Adrenal gland (tissue), 12 donors: ENCODE data around the gene TUBA3D. TPM values are rescaled to one million over a fixed set of nuclear protein-coding genes. Genes with fewer than 3 reads are reported as not detected.
"Not testable (repeated sequence)": the region's sequence is repeated elsewhere in the genome, so short reads cannot be mapped to it uniquely, and the experiment has no call there.

Experiments
- DNase-seq, 7 donors: peaks; one replicate each; pipeline ENCODE4 v3.0.0-alpha.2; 2019 to 2020
- H3K27ac ChIP-seq, 5 donors: fragments of 200-600 bp; sonication (generic) in 4 of 5; 1 replicate in 3 of 5; 2 replicates in 2 of 5; pipeline versions ENCODE4 v1.5.1 to v1.8.0; 2016 to 2020; ENCODE audit warnings: mild to moderate bottlenecking in 1 of 5
- H3K27me3 ChIP-seq: fragments of 200-600 bp; 2 replicates; pipeline ENCODE4 v1.8.0; 2021
- H3K36me3 ChIP-seq, 2 donors: fragments of 200-600 bp; replicated peaks in 1 of 2; 1 replicate in 1 of 2; 2 replicates in 1 of 2; pipeline versions ENCODE4 v1.5.1 to v1.8.0; 2018 to 2022
- H3K4me1 ChIP-seq, 2 donors: fragments of 200-600 bp; replicated peaks in 1 of 2; 1 replicate in 1 of 2; 2 replicates in 1 of 2; pipeline versions ENCODE4 v1.5.1 to v1.8.0; 2018 to 2021
- H3K4me3 ChIP-seq, 4 donors: fragments of 200-600 bp; sonication (generic) in 3 of 4; one replicate each; pipeline ENCODE4 v1.5.1; 2016 to 2018
- H3K9me3 ChIP-seq, 3 donors: fragments of 200-600 bp; sonication (generic) in 1 of 3; replicated peaks in 1 of 3; 1 replicate in 2 of 3; 2 replicates in 1 of 3; pipeline versions ENCODE4 v1.5.1 to v1.8.0; 2016 to 2021
- WGBS, 4 donors: extraction: QIAGEN DNeasy Blood & Tissue Kit in 2 of 4; methylation state at CpG; one replicate each; pipeline versions ENCODE4 v1.1.5 to v1.1.7; 2013 to 2017; 5-methylcytosine and 5-hydroxymethylcytosine counted together
- intact Hi-C, 2 donors: fragments of 100-400 bp; cut with DNase I; formaldehyde crosslinking; loops; one replicate each; pipeline versions ENCODE4 v1.14.1 to v1.15.0; 2022 to 2023
- microRNA-seq, 3 donors: library from miRNA; unstranded; fragments of <30 nt; microRNA quantifications; one replicate each; pipeline ENCODE4, GENCODE V29; 2017 to 2020
- polyA plus RNA-seq, 3 donors: library from polyadenylated mRNA; stranded (reverse); fragments of 200-250 nt in 2 of 3; fragments of 350-450 nt in 1 of 3; fragmentation: Illumina TruSeq in 1 of 3; extraction: RNeasy Lipid Tissue Mini Kit (QIAGEN cat#74804) in 1 of 3; gene quantifications; one replicate each; pipeline ENCODE4 v1.2.3, GENCODE V29; 2013 to 2014
- total RNA-seq, 9 donors: library from RNA; depleted of rRNA in 4 of 9; stranded (reverse); fragments of >200 nt in 4 of 9; fragments of 120-200 nt in 1 of 9; fragmentation: NEBNext Ultra II Directional in 1 of 9; extraction: Animal tissue kit (Norgen Biotek cat#: 25700) in 1 of 9; gene quantifications; one replicate each; pipeline versions ENCODE4 v1.1.0 to v1.2.4, GENCODE V29; 2013 to 2023
- donor health status: healthy with polysubstance abuse.
- donor health status: Bipolar disorder and iron deficiency.
- donor health status: DM: yes; HTN: yes; CAD: no.
- donor health status: DM: no; HTN: no; CAD: no.
- donor health status: DM: no; HTN: no; CAD: no.
- donor health status: DM: yes; HTN: yes; CAD: no.

TUBA3D gene
- total and polyA plus RNA-seq, 12 donors: 0.10 TPM; not detected in 11

DNA sequence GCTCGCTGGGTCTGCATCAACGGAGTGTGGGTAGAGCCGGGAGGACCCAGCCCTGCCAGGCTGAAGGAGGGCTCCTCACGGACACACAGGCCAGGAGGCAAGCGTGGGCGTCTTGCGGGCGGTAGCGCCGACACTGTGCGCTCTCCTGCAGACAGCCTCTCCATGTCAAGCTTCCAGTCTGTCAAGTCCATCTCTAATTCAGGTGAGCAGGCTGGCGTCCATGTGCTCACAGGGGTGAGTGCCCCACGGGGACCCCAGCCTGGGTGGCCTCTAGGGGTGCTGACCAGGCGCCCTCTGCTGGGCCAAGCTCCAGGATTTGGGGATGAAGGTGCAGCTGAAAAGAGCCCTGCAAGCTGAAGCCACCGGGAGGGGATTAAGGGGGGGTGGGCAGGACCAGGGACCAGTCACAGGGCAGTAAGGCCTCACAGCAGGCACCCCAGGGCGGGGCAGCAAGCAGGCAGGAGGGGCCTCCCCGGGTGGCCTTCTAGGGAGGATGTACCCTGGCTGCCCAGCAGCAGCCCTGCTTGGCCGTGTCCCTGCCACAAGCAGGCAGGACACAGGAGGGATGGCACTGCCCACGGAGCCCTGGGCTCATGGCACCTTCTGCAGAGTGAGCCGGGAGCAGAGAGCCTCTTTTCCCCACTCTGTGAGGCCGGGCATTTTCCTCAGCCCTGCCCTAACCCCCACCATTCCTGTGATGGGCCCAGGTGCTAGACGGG is 54.9 kb downstream of the TUBA3D start:
- intact Hi-C loops: not testable (repeated sequence)
- DNase-seq: peak in 1 of 7 donors; percentile 35
- 85 to 100% (median 86%) methylated on average over 1 to 20 of the region's 22 CpGs; no CpG with 5 or more reads in 1 of the 4 donors for WGBS, 4 donors

DNA sequence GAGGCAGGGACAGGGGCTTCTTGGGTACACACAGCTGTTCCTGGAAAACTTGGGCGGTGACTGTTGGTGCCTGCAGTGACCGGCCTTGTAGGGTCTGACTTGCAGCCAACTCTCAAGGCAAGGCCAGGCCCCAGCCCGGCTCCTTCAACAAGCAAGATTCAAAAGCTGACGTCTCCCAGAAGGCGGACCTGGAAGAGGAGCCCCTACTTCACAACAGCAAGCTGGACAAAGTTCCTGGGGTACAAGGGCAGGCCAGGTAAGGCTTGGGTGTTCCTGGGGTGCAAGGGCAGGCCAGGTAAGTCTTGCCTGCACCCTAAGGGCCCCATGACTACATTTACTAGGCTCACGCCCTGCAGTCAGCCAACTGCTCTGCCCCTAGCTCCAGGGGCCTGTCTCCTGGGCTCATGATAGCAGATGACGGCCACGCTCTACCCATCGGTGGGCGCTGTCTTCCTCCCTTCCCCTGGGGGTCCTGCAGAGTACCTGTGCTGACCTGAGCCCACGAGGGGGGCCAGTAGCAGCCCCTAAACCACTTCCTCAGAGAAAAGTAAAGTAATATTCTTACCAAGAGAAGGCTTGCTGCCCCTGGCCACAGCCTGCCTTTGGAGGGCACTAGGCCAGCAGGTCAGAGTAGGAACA is 55.7 kb downstream of the TUBA3D start:
- DNase-seq: peak in 1 of 7 donors; percentile 31
- H3K4me1 ChIP-seq, H3K27ac ChIP-seq, H3K9me3 ChIP-seq, H3K4me3 ChIP-seq, intact Hi-C loops, H3K36me3 ChIP-seq, H3K27me3 ChIP-seq: not testable (repeated sequence)
- 83 to 92% (median 86%) methylated on average over 4 to 9 of the region's 11 CpGs; no CpG with 5 or more reads in 1 of the 4 donors for WGBS, 4 donors

More for the DNA sequence above, 54.9 kb downstream of the TUBA3D start:
- not testable (repeated sequence) for H3K27me3 ChIP-seq, H3K27ac ChIP-seq, H3K36me3 ChIP-seq, H3K9me3 ChIP-seq, H3K4me3 ChIP-seq, H3K4me1 ChIP-seq

Small RNA genes lying within 50 kb of the gene (microRNA-seq; reads per million reads assigned to microRNA genes)
- 0 reads per million in 3 donors for gene MIR4784

Other genes with a start within 250 kb of the TUBA3D start
- gene RAB6D, start 112.0 kb upstream of the TUBA3D start, total RNA-seq: under 1 TPM in 3 of 9 donors, not detected in 6; 0.10 to 0.22 (median 0.21) TPM
- under 1 TPM in 2 of 3 donors, not detected in 1; 0.08 to 0.53 TPM for gene RAB6D, start 112.0 kb upstream of the TUBA3D start, polyA plus RNA-seq
- 100 to 1,000 TPM in 6 of 9 donors, 10 to 100 TPM in 3; 68.8 to 226 (median 123) TPM for gene MZT2A, start 16.3 kb downstream of the TUBA3D start, total RNA-seq
- gene MZT2A, start 16.3 kb downstream of the TUBA3D start, polyA plus RNA-seq: 100 to 1,000 TPM in 2 of 3 donors, 10 to 100 TPM in 1; 12.4 to 184 (median 182) TPM
- 10 to 100 TPM in 8 of 9 donors, 1 to 10 TPM in 1; 8.4 to 77.1 (median 32.2) TPM for gene CCDC74A, start 51.8 kb downstream of the TUBA3D start, total RNA-seq
- gene CCDC74A, start 51.8 kb downstream of the TUBA3D start, polyA plus RNA-seq: 10 to 100 TPM; 13.9 to 74.4 (median 58.3) TPM